Panc1 (cell line): Measurements from ENCODE around the gene PCCA. TPM values are rescaled to one million over a fixed set of nuclear protein-coding genes. Genes with fewer than 3 reads are reported as not detected.

Experiments used
- ATAC-seq: fragments of 200-7000 bp; cut with Tn5 transposase; 2 replicates; pipeline ENCODE4 v1.9.1; 2020; ENCODE audit warnings: mild to moderate bottlenecking, moderate library complexity
- BruUV-seq: library from RNA; stranded (reverse); fragments of 400-500 nt; replicated peaks from 2 replicates; lab custom pipeline; 2021; lab: Mats Ljungman, UMichigan
- CTCF ChIA-PET: fragments of 300-600 bp; sonication (Branson Sonifier 250); formaldehyde crosslinking; loops from one replicate; lab custom pipeline; 2022; ENCODE audit warnings: antibody characterized with exemption; lab: Charles Lee
- POLR2A ChIA-PET: fragments of 300-600 bp; sonication (Branson Sonifier 250); formaldehyde crosslinking; loops from one replicate; lab custom pipeline; 2022; ENCODE audit warnings: antibody characterized with exemption; lab: Charles Lee
- DNase-seq: peaks from one replicate; pipeline ENCODE4 v3.0.0-alpha.2; 2010; ENCODE audit warnings: low read depth, low spot score
- H3K27ac ChIP-seq: 2 replicates; pipeline ENCODE4 v1.5.1; 2011; ENCODE audit warnings: mild to moderate bottlenecking, low read length, inconsistent platforms
- H3K27me3 ChIP-seq: fragments of 200-500 bp; sonication (Bioruptor generic); 2 replicates; pipeline ENCODE4 v1.6.0; 2014; ENCODE audit warnings: low read length, inconsistent platforms; ENCODE audit not compliant: control insufficient read depth, insufficient read depth
- H3K36me3 ChIP-seq: fragments of 200-500 bp; sonication (Bioruptor generic); 2 replicates; pipeline ENCODE4 v1.5.1; 2014; ENCODE audit warnings: inconsistent platforms, mild to moderate bottlenecking, low read length, moderate library complexity; ENCODE audit not compliant: control insufficient read depth, insufficient read depth
- H3K4me1 ChIP-seq: 2 replicates; pipeline ENCODE4 v1.5.1; 2011; ENCODE audit warnings: inconsistent platforms, mild to moderate bottlenecking, low read length, moderate library complexity; ENCODE audit not compliant: control insufficient read depth, insufficient read depth
- H3K4me3 ChIP-seq, 2 experiments: 2 replicates each; pipeline ENCODE4 v1.5.1; 2011 to 2012; ENCODE audit warnings: low read depth in 2 of 2, low read length in 2 of 2, mild to moderate bottlenecking in 2 of 2, inconsistent platforms in 1 of 2, moderate library complexity in 1 of 2
- H3K9me3 ChIP-seq: fragments of 200-500 bp; sonication (Bioruptor generic); 2 replicates; pipeline ENCODE4 v1.5.1; 2014; ENCODE audit warnings: low read depth, mild to moderate bottlenecking, inconsistent platforms, low read length, moderate library complexity; ENCODE audit not compliant: control insufficient read depth, insufficient read depth
- CTCF ChIP-seq: fragments of 450-650 bp; IDR thresholded peaks from 2 replicates; pipeline ENCODE4 v1.5.1; 2017; ENCODE audit warnings: mild to moderate bottlenecking
- POLR2AphosphoS5 ChIP-seq: IDR thresholded peaks from 2 replicates; pipeline ENCODE4 v1.6.1; 2012; ENCODE audit warnings: mild to moderate bottlenecking, low read depth, low read length, moderate library complexity
- REST ChIP-seq, 2 experiments: IDR thresholded peaks; 2 replicates each; pipeline ENCODE4 v1.6.1; 2011 to 2012; ENCODE audit warnings: low read depth in 2 of 2, control low read depth in 1 of 2, low read length in 1 of 2, mild to moderate bottlenecking in 1 of 2, moderate library complexity in 1 of 2; ENCODE audit not compliant: insufficient read depth in 1 of 2
- SIN3A ChIP-seq: IDR thresholded peaks from 2 replicates; pipeline ENCODE4 v1.6.1; 2012; ENCODE audit warnings: low read depth, mild to moderate bottlenecking, low read length, moderate library complexity, borderline replicate concordance; ENCODE audit not compliant: insufficient read depth
- TCF7L2 ChIP-seq: IDR thresholded peaks from 2 replicates; pipeline ENCODE4 v1.6.1; 2011; ENCODE audit warnings: mild to moderate bottlenecking, low read depth, low read length, inconsistent platforms
- in situ Hi-C: cut with HindIII; loops from 2 replicates; pipeline ENCODE4 v1.10.0; 2016; ENCODE audit warnings: low sequenced_read_pairs, low pct_unique_long_range_greater_than_20kb
- intact Hi-C: fragments of 100-400 bp; cut with micrococcal nuclease; formaldehyde crosslinking; loops from one replicate; pipeline ENCODE4 v1.10.0; 2022; ENCODE audit not compliant: unreplicated experiment
- total RNA-seq: library from RNA; stranded (reverse); gene quantifications from one replicate; pipeline ENCODE4 v1.2.1, GENCODE V29; 2021; ENCODE audit not compliant: unreplicated experiment

PCCA gene
- total RNA-seq, 1 experiment from 2014 or later: 14.7 TPM

- no peak for TF ChIP-seq TCF7L2
- TF ChIP-seq REST (IDR thresholded peaks at IDR 0.05; ENCODE audit: insufficient read depth in 1 of 2, low read depth in 2 of 2, low read length in 1 of 2): no peak
- no peak for TF ChIP-seq POLR2AphosphoS5
- TF ChIP-seq CTCF: no peak
- no peak for TF ChIP-seq SIN3A
- Histone ChIP-seq H3K27ac (no peak overlapping the region; the same call in 1 of the 2 replicates), H3K36me3 (no peaks in the 10 kb centered on the region), H3K9me3 (no peaks in the 10 kb centered on the region), H3K27me3 (no peaks in the 10 kb centered on the region), H3K4me3 (no peak overlapping the region), H3K4me1 (peaks cover 4% of the 10 kb centered on the region)
- ATAC-seq: no peak
- in situ Hi-C loops: no loop called here
- no TSS peak for BruUV-seq
- POLR2A ChIA-PET: no interaction called here
- no peak for DNase-seq
- intact Hi-C loops: no loop called here
- CTCF ChIA-PET: no interaction called here
These were observed 268.0 kb downstream of the PCCA start for GRCh38 chr13:100356889-100357288.

- ChIA-PET CTCF (no interaction called here), POLR2A (no interaction called here)
- H3K27me3 ChIP-seq: no peaks in the 10 kb centered on the region
- in situ Hi-C loops: no loop called here
- no peak for TF ChIP-seq TCF7L2
- no peak for TF ChIP-seq CTCF
- TF ChIP-seq POLR2AphosphoS5: no peak
- TF ChIP-seq REST (IDR thresholded peaks at IDR 0.05; ENCODE audit: insufficient read depth in 1 of 2, low read depth in 2 of 2, low read length in 1 of 2): no peak
- no peak for TF ChIP-seq SIN3A
- BruUV-seq: no TSS peak
- ATAC-seq: no peak
- no peak overlapping the region; the same call in 1 of the 2 replicates for H3K27ac ChIP-seq
- H3K9me3 ChIP-seq: no peaks in the 10 kb centered on the region
- no peak overlapping the region for H3K4me3 ChIP-seq
- intact Hi-C loops: no loop called here
- H3K4me1 ChIP-seq: peaks cover 11% of the 10 kb centered on the region
- no peak for DNase-seq
- no peaks in the 10 kb centered on the region for H3K36me3 ChIP-seq
These were observed 268.9 kb downstream of the PCCA start for GRCh38 chr13:100357764-100358163.
